Prostate gland (tissue), 2 donors: ENCODE results near the gene RXRA.

ENCODE experiments used
- POLR2A ChIP-seq: fragments of 450-650 bp; IDR thresholded peaks from one replicate; pipeline ENCODE4 v1.6.1; 2016; ENCODE audit warnings: antibody characterized with exemption, mild to moderate bottlenecking
- POLR2AphosphoS5 ChIP-seq: sonication (generic); formaldehyde crosslinking; IDR thresholded peaks from one replicate; pipeline ENCODE4 v1.6.1; 2017; ENCODE audit warnings: antibody characterized with exemption
- TF ChIP-seq, protein P1 (sequence below), 4 experiments: fragments of 200-600 bp in 2 of 4; fragments of 450-650 bp in 2 of 4; sonication (generic) in 2 of 4; IDR thresholded peaks; 1 replicate in 3 of 4; 2 replicates in 1 of 4; pipeline ENCODE4 v1.5.1; 2016 to 2019; ENCODE audit warnings: antibody characterized with exemption in 4 of 4, mild to moderate bottlenecking in 2 of 4, moderate library complexity in 2 of 4

DNA sequence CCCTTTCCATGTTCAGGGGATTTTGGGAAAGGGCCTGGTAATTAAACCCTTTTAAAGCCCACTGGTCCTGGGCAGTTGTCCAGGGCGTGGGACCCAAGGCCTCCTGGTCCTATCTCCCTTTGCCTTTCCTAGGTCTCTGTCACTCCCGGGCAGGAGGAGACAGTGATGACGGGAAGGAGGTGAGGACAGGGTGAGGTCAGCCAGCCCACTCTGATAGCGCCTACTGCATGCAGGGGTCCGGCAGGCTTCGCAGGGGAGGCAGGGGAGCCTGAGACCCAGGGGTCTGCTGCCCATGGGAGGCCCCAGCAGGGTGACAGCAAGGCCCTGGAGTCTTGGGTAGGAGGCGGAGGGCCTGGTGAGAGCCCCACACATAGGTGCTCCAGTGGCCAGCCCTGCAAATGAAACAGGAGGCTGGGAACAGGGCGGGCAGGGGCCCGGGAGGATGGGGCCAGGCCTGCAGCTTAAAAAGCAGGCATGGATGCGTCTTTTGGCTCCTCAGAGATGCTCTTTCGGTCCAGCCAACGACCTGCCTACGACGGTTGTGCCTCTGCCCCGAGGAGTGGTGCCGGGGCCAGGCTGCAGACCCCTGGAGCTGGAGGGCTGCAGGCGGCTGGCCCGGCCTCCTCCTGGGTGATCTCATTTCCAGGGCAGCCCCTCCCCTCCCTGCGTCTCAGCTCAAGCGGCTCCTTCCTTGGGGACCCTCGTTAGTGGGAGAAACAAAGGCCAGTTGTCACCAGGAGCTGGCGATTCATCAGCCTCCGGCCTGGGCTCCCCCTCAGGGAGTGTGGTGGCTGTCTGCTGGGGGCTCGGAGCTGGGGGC lies 6.7 kb upstream of the RXRA start:
- TF ChIP-seq, protein P1, sequence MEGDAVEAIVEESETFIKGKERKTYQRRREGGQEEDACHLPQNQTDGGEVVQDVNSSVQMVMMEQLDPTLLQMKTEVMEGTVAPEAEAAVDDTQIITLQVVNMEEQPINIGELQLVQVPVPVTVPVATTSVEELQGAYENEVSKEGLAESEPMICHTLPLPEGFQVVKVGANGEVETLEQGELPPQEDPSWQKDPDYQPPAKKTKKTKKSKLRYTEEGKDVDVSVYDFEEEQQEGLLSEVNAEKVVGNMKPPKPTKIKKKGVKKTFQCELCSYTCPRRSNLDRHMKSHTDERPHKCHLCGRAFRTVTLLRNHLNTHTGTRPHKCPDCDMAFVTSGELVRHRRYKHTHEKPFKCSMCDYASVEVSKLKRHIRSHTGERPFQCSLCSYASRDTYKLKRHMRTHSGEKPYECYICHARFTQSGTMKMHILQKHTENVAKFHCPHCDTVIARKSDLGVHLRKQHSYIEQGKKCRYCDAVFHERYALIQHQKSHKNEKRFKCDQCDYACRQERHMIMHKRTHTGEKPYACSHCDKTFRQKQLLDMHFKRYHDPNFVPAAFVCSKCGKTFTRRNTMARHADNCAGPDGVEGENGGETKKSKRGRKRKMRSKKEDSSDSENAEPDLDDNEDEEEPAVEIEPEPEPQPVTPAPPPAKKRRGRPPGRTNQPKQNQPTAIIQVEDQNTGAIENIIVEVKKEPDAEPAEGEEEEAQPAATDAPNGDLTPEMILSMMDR (IDR thresholded peaks at IDR 0.05) = no peak
- TF ChIP-seq POLR2AphosphoS5 (no peak), POLR2A (no peak)
